Measurements from ENCODE around the gene PROK1. TPM values are rescaled to one million over a fixed set of nuclear protein-coding genes. Genes with fewer than 3 reads are reported as not detected.

PROK1 gene
- total and polyA plus RNA-seq, 2 of the 4 experiments (the other 2 are of a cell fraction) = not detected

DNA sequence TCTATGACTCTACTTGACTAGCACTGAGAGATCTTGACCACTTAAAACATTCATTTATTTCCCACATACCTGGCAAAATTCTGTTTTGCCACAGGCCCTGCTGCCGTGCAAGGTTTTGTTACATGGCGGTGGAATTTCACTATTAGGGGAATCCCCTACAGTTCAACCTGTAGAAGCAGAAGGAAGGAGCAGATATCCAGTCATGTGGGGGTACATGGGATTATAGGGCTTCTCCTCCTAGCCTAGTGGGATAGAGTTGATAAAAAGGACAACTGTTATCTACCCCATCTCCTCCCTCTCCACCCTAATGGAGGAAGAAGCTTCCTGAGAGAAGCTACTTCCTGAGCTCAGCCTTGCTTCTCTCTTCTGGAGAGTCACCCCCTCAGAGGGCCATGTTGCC is 17.7 kb upstream of the PROK1 start:
- Histone ChIP-seq H4K91ac (ENCODE audit: insufficient read depth, low read depth, low read length) (no peak overlapping the region), H3K4me2 (ENCODE audit: low read depth, low read length) (no peak overlapping the region), H3K9me1 (ENCODE audit: insufficient read depth, low read length) (no peaks in the 10 kb centered on the region), H3K27ac (ENCODE audit: insufficient read depth, low read length) (no peak overlapping the region), H2BK20ac (ENCODE audit: low read depth, low read length) (no peak overlapping the region), H2AK5ac (ENCODE audit: low read depth, low read length) (no peak overlapping the region), H3K4me3 (ENCODE audit: insufficient read depth, low read depth, low read length) (no peak overlapping the region), H4K5ac (ENCODE audit: low read depth, low read length) (no peak overlapping the region), H3K56ac (ENCODE audit: extremely low read depth, insufficient read depth, low read length) (no peak overlapping the region), H2AFZ (replicated peaks; ENCODE audit: low read length, poor library complexity) (no peak overlapping the region), H3K23ac (ENCODE audit: low read depth, low read length) (no peak overlapping the region), H3K14ac (replicated peaks; ENCODE audit: low read depth, low read length) (no peak overlapping the region), H2BK5ac (ENCODE audit: low read depth, low read length, poor library complexity, severe bottlenecking) (no peak overlapping the region), H3K18ac (ENCODE audit: low read depth, low read length) (no peak overlapping the region), H2BK15ac (ENCODE audit: low read depth, low read length) (no peak overlapping the region), H3K4ac (ENCODE audit: low read depth, low read length) (no peak overlapping the region), H3K79me1 (ENCODE audit: low read depth in 1 of 2, low read length in 2 of 2) (no peaks in the 10 kb centered on the region), H3K4me1 (ENCODE audit: control insufficient read depth, insufficient read depth, low read length) (peaks cover 2% of the 10 kb centered on the region; the same call in 1 of the 2 replicates), H3K36me3 (ENCODE audit: control insufficient read depth, insufficient read depth, low read length) (no peaks in the 10 kb centered on the region), H4K8ac (ENCODE audit: low read depth in 2 of 2, low read length in 2 of 2) (no peak overlapping the region), H4K20me1 (ENCODE audit: insufficient read depth, low read length) (no peaks in the 10 kb centered on the region), H2AK9ac (replicated peaks; ENCODE audit: low read depth, low read length, poor library complexity) (peak overlapping the region; percentile 16), H2BK120ac (ENCODE audit: low read depth, low read length) (no peak overlapping the region), H3K9ac (ENCODE audit: low read depth, low read length) (no peak overlapping the region), H3K27me3 (ENCODE audit: control insufficient read depth, insufficient read depth, low read length) (peaks cover 49% of the 10 kb centered on the region), H3K9me3 (ENCODE audit: control insufficient read depth, insufficient read depth, low read length) (no peaks in the 10 kb centered on the region)
- intact Hi-C loops (cut with micrococcal nuclease) = no loop called here
- TF ChIP-seq, protein P1, sequence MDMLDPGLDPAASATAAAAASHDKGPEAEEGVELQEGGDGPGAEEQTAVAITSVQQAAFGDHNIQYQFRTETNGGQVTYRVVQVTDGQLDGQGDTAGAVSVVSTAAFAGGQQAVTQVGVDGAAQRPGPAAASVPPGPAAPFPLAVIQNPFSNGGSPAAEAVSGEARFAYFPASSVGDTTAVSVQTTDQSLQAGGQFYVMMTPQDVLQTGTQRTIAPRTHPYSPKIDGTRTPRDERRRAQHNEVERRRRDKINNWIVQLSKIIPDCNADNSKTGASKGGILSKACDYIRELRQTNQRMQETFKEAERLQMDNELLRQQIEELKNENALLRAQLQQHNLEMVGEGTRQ (IDR thresholded peaks at IDR 0.05; ENCODE audit: low read depth, low read length) = no peak
- TF ChIP-seq MAFK (IDR thresholded peaks at IDR 0.05; ENCODE audit: low read depth, low read length) (no peak), FOS (IDR thresholded peaks at IDR 0.05; ENCODE audit: low read depth, low read length) (no peak)
- ChIA-PET CTCF (interaction anchor here (1.5 kb wide), 1 partner anchor 12 kb away, joined by 4 read pairs; no protein-coding TSS in a partner anchor), POLR2A (ENCODE audit: unreplicated experiment) (no interaction called here)
- DNase-seq (no peak), ATAC-seq (ENCODE audit: low read depth) (no peak)
- in situ Hi-C loops (cut with MboI; ENCODE audit: low sequenced_read_pairs) = no loop called here
- WGBS, 2 experiments (ENCODE audit: extremely low coverage in 2 of 2, insufficient read length in 1 of 2) = no CpG with 5 or more reads among the region's 2 CpGs
- BruUV-seq (replicated peaks) = no TSS peak
- dilution Hi-C loops (cut with HindIII; ENCODE audit: low sequenced_read_pairs, unreplicated experiment) = no loop called here
